Osteocyte (in vitro differentiated cells): ENCODE results near the gene ODAD2. TPM values are rescaled to one million over a fixed set of nuclear protein-coding genes. Genes with fewer than 3 reads are reported as not detected.

ENCODE experiments used
- DNase-seq: peaks from one replicate; pipeline ENCODE4 v3.0.0; 2021; ENCODE audit warnings: mixed read lengths; ENCODE audit not compliant: unreplicated experiment; ENCODE audit errors: extremely low spot score
- H3K27ac Mint-ChIP-seq: one replicate; pipeline ENCODE4 v1.8.0; 2021; ENCODE audit warnings: mild to moderate bottlenecking, mixed read lengths; ENCODE audit not compliant: unreplicated experiment
- H3K27me3 Mint-ChIP-seq: one replicate; pipeline ENCODE4 v1.8.0; 2021; ENCODE audit warnings: mixed read lengths; ENCODE audit not compliant: unreplicated experiment
- H3K36me3 Mint-ChIP-seq: one replicate; pipeline ENCODE4 v1.8.0; 2021; ENCODE audit warnings: mixed read lengths; ENCODE audit not compliant: unreplicated experiment
- H3K4me1 Mint-ChIP-seq: one replicate; pipeline ENCODE4 v1.8.0; 2021; ENCODE audit warnings: mixed read lengths; ENCODE audit not compliant: unreplicated experiment
- H3K4me3 Mint-ChIP-seq: one replicate; pipeline ENCODE4 v1.8.0; 2021; ENCODE audit warnings: mild to moderate bottlenecking, moderate library complexity, mixed read lengths; ENCODE audit not compliant: unreplicated experiment
- H3K9me3 Mint-ChIP-seq: one replicate; pipeline ENCODE4 v1.8.0; 2021; ENCODE audit warnings: mixed read lengths; ENCODE audit not compliant: unreplicated experiment
- CTCF ChIP-seq: fragments of 200-600 bp; sonication (generic); IDR thresholded peaks from 2 replicates; pipeline ENCODE4 v1.5.0; 2021; ENCODE audit warnings: antibody characterized with exemption, mild to moderate bottlenecking, moderate library complexity
- total RNA-seq: library from RNA; stranded (reverse); gene quantifications from 2 replicates; pipeline ENCODE4 v1.2.1, GENCODE V29; 2021

ODAD2 gene
- total RNA-seq, 1 donor from 2014 or later = 4.3 TPM

- H3K9me3 Mint-ChIP-seq = no peaks in the 10 kb centered on the region
- TF ChIP-seq CTCF = no peak
- H3K27me3 Mint-ChIP-seq = no peaks in the 10 kb centered on the region
- H3K36me3 Mint-ChIP-seq = no peaks in the 10 kb centered on the region
- no peak overlapping the region for H3K27ac Mint-ChIP-seq
- no peaks in the 10 kb centered on the region for H3K4me1 Mint-ChIP-seq
- DNase-seq = no peak
- no peak overlapping the region for H3K4me3 Mint-ChIP-seq
Observed at GRCh38 chr10:27857616-27858015, 141.3 kb downstream of the ODAD2 start.

GRCh38 chr10:27844223-27844622, 154.7 kb downstream of the ODAD2 start:
- no peak overlapping the region for H3K27ac Mint-ChIP-seq
- no peak for TF ChIP-seq CTCF
- no peaks in the 10 kb centered on the region for H3K9me3 Mint-ChIP-seq
- H3K4me1 Mint-ChIP-seq = no peaks in the 10 kb centered on the region
- no peaks in the 10 kb centered on the region for H3K27me3 Mint-ChIP-seq
- no peak overlapping the region for H3K4me3 Mint-ChIP-seq
- no peak for DNase-seq
- no peaks in the 10 kb centered on the region for H3K36me3 Mint-ChIP-seq

GRCh38 chr10:27838901-27839300, 160.0 kb downstream of the ODAD2 start:
- Mint-ChIP-seq H3K36me3 (no peaks in the 10 kb centered on the region), H3K9me3 (no peaks in the 10 kb centered on the region), H3K4me3 (no peak overlapping the region), H3K27ac (no peak overlapping the region), H3K4me1 (peaks cover 6% of the 10 kb centered on the region), H3K27me3 (no peaks in the 10 kb centered on the region)
- DNase-seq = no peak
- no peak for TF ChIP-seq CTCF

- no peak for DNase-seq
- Mint-ChIP-seq H3K4me1 (peaks cover 9% of the 10 kb centered on the region), H3K27ac (no peak overlapping the region), H3K9me3 (no peaks in the 10 kb centered on the region), H3K36me3 (no peaks in the 10 kb centered on the region), H3K27me3 (no peaks in the 10 kb centered on the region), H3K4me3 (no peak overlapping the region)
- TF ChIP-seq CTCF = no peak
Observed at GRCh38 chr10:27838361-27838760, 160.5 kb downstream of the ODAD2 start.

GRCh38 chr10:27834476-27834875, 164.4 kb downstream of the ODAD2 start:
- no peaks in the 10 kb centered on the region for H3K36me3 Mint-ChIP-seq
- no peak for TF ChIP-seq CTCF
- no peak for DNase-seq
- no peaks in the 10 kb centered on the region for H3K9me3 Mint-ChIP-seq
- no peak overlapping the region for H3K4me3 Mint-ChIP-seq
- H3K27ac Mint-ChIP-seq = no peak overlapping the region
- no peaks in the 10 kb centered on the region for H3K27me3 Mint-ChIP-seq
- H3K4me1 Mint-ChIP-seq = peaks cover 13% of the 10 kb centered on the region
